HepG2 (cell line): Measurements from ENCODE around the gene MCOLN1. TPM values are rescaled to one million over a fixed set of nuclear protein-coding genes. Genes with fewer than 3 reads are reported as not detected.

Experiments used
- ARHGAP35 ChIP-seq: sonication (generic); formaldehyde crosslinking; IDR thresholded peaks from 2 replicates; pipeline ENCODE4 v1.9.0; 2022; ENCODE audit warnings: mild to moderate bottlenecking, inconsistent platforms, moderate library complexity, missing genetic modification reagents, borderline replicate concordance
- CBX5 ChIP-seq: sonication (generic); formaldehyde crosslinking; IDR thresholded peaks from 2 replicates; pipeline ENCODE4 v1.4.0; 2020; ENCODE audit warnings: missing genetic modification reagents, borderline replicate concordance
- CENPX ChIP-seq: sonication (generic); formaldehyde crosslinking; IDR thresholded peaks from 2 replicates; pipeline ENCODE4 v1.9.0; 2021; ENCODE audit warnings: mild to moderate bottlenecking, missing genetic modification reagents, moderate library complexity
- DMAP1 ChIP-seq: IDR thresholded peaks from 2 replicates; pipeline ENCODE4 v1.6.1; 2016
- GFI1 ChIP-seq: sonication (generic); formaldehyde crosslinking; IDR thresholded peaks from 2 replicates; pipeline ENCODE4 v1.5.0; 2020; ENCODE audit warnings: missing genetic modification reagents, mild to moderate bottlenecking, borderline replicate concordance
- HIVEP1 ChIP-seq: sonication (generic); formaldehyde crosslinking; IDR thresholded peaks from 2 replicates; pipeline ENCODE4 v1.4.0; 2020; ENCODE audit warnings: mild to moderate bottlenecking, missing genetic modification reagents
- HNRNPK ChIP-seq: fragments of 200-400 bp; formaldehyde crosslinking; IDR thresholded peaks from 2 replicates; pipeline ENCODE4 v1.6.1; 2018; ENCODE audit warnings: low read length, low read depth, moderate library complexity, mild to moderate bottlenecking; ENCODE audit not compliant: poor library complexity, severe bottlenecking
- HOMEZ ChIP-seq: IDR thresholded peaks from 2 replicates; pipeline ENCODE4 v1.6.1; 2016; ENCODE audit warnings: low read depth
- KLF11 ChIP-seq: IDR thresholded peaks from 2 replicates; pipeline ENCODE4 v1.6.1; 2016; ENCODE audit warnings: missing compliant biosample characterization
- LRRFIP1 ChIP-seq: sonication (generic); formaldehyde crosslinking; conservative IDR thresholded peaks from 2 replicates; pipeline ENCODE4 v1.4.0; 2020; ENCODE audit warnings: missing genetic modification reagents
- POGZ ChIP-seq: sonication (generic); formaldehyde crosslinking; IDR thresholded peaks from 2 replicates; pipeline ENCODE4 v1.4.0; 2020; ENCODE audit warnings: mild to moderate bottlenecking, missing genetic modification reagents
- RBFOX2 ChIP-seq: fragments of 200-400 bp; formaldehyde crosslinking; IDR thresholded peaks from 2 replicates; pipeline ENCODE4 v1.6.1; 2017; ENCODE audit warnings: low read depth, mild to moderate bottlenecking, low read length
- SKI ChIP-seq: fragments of 450-650 bp; IDR thresholded peaks from one replicate; pipeline ENCODE4 v1.6.1; 2018; ENCODE audit warnings: mild to moderate bottlenecking; ENCODE audit not compliant: partially characterized antibody
- TEAD2 ChIP-seq: sonication (generic); formaldehyde crosslinking; IDR thresholded peaks from 2 replicates; pipeline ENCODE4 v1.9.0; 2021; ENCODE audit warnings: missing genetic modification reagents
- ZFP62 ChIP-seq: sonication (generic); formaldehyde crosslinking; IDR thresholded peaks from 2 replicates; pipeline ENCODE4 v1.4.0; 2020; ENCODE audit warnings: missing genetic modification reagents
- ZNF142 ChIP-seq: sonication (generic); formaldehyde crosslinking; IDR thresholded peaks from 2 replicates; pipeline ENCODE4 v1.4.0; 2020; ENCODE audit warnings: missing genetic modification reagents
- ZNF383 ChIP-seq: sonication (generic); formaldehyde crosslinking; IDR thresholded peaks from 2 replicates; pipeline ENCODE4 v1.4.0; 2020; ENCODE audit warnings: missing genetic modification reagents, mild to moderate bottlenecking, borderline replicate concordance
- ZNF432 ChIP-seq: sonication (generic); formaldehyde crosslinking; IDR thresholded peaks from 2 replicates; pipeline ENCODE4 v1.5.0; 2020; ENCODE audit warnings: missing genetic modification reagents, mild to moderate bottlenecking, borderline replicate concordance
- ZNF749 ChIP-seq: sonication (generic); formaldehyde crosslinking; IDR thresholded peaks from 2 replicates; pipeline ENCODE4 v1.8.0; 2022; ENCODE audit warnings: mild to moderate bottlenecking, missing genetic modification reagents, moderate library complexity, borderline replicate concordance
- ZNF83 ChIP-seq: sonication (generic); formaldehyde crosslinking; IDR thresholded peaks from 2 replicates; pipeline ENCODE4 v1.4.0; 2020; ENCODE audit warnings: missing genetic modification reagents, mild to moderate bottlenecking, borderline replicate concordance
- polyA plus RNA-seq, 8 experiments: library from polyadenylated mRNA; depleted of rRNA in 3 of 8; stranded (reverse) in 7 of 8; unstranded in 1 of 8; fragments of >200 nt; fragmentation: Illumina TruSeq in 4 of 8; extraction: Trizol in 4 of 8; gene quantifications; 2 replicates each; pipeline versions ENCODE4 v1.2.1 to v1.2.3, GENCODE V29; 2011 to 2016; ENCODE audit warnings: low read depth in 4 of 8, missing spikeins in 1 of 8, mixed read lengths in 1 of 8; ENCODE audit not compliant: insufficient read depth in 1 of 8
- total RNA-seq, 5 experiments: library from RNA; depleted of rRNA; stranded (reverse); fragments of >200 nt; fragmentation: Illumina TruSeq; extraction: Trizol; gene quantifications; 2 replicates each; pipeline ENCODE4 v1.2.3, GENCODE V29; 2016; ENCODE audit warnings: low read depth in 1 of 5

MCOLN1 gene
- total and polyA plus RNA-seq, 2 of the 13 experiments (the other 11 are each of a cell fraction or from before 2014, with no cell fraction given) = 3.4 to 15.7 TPM

- TF ChIP-seq ZNF142 (peak; percentile 96), ZNF83 (CRISPR knock-in tag) (peak; percentile 98), ZFP62 (CRISPR knock-in tag) (no peak), CBX5 (peak; percentile 92), GFI1 (CRISPR knock-in tag) (no peak), POGZ (CRISPR knock-in tag) (no peak), HOMEZ (peak; percentile 91), HNRNPK (no peak), ZNF749 (peak; percentile 95), SKI (no peak), ARHGAP35 (CRISPR knock-in tag) (peak; percentile 99; the same call in 1 of the 2 replicates), ZNF432 (CRISPR knock-in tag) (peak; percentile 90; the same call in 1 of the 2 replicates), RBFOX2 (no peak), ZNF383 (CRISPR knock-in tag) (no peak), TEAD2 (peak; percentile 99), KLF11 (CRISPR knock-in tag) (peak; percentile 99), CENPX (CRISPR knock-in tag) (no peak), LRRFIP1 (CRISPR knock-in tag) (peak; percentile 99), DMAP1 (CRISPR knock-in tag) (peak; percentile 77; the same call in 1 of the 2 replicates), HIVEP1 (0 out of 2 replicates have a peak, but pooled peaks have one; percentile 38)
Observed at GRCh38 chr19:7562646-7563393, 40.4 kb downstream of the MCOLN1 start (continued).
